ENCODE results near the gene HSF5. TPM values are rescaled to one million over a fixed set of nuclear protein-coding genes. Genes with fewer than 3 reads are reported as not detected.

HSF5 gene
- total and polyA plus RNA-seq, 2 of the 13 experiments (the other 11 are each of a cell fraction or from before 2014, with no cell fraction given): not detected

DNA sequence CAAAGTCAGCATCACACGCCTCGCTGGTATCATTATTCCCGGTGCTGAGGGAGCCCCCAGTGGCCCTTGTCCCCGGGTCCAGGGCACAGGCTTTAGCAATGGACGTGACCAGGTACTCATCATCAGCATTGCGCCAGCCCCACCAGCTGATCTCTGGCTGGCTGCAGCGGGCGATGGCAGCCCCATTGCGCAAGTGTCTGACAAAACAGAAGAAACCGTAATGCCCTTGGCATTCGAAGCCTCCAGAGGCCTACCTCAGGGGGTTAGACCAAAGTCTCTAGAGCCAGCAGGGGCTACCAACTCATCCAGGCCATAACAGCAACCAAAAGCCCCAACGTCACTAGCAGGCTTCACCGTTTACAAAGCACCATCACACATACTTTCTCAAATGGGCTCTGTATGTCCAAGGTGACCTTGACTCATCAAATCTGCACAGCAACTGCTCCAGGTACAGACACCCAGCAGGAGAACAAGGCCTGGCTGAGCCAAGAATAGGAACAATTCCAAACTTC, 19.0 kb upstream of the HSF5 start (continued):
- TF ChIP-seq ZBTB49 (CRISPR knock-in tag; IDR thresholded peaks at IDR 0.05; ENCODE audit: borderline replicate concordance) (no peak), AGO2 (optimal IDR thresholded peaks at IDR 0.05; ENCODE audit: low read depth, low read length) (peak; percentile 18), ZMYM4 (CRISPR knock-in tag; IDR thresholded peaks at IDR 0.05) (peak; percentile 34; the same call in 1 of the 2 replicates), BHLHE40 (IDR thresholded peaks at IDR 0.05; ENCODE audit: low read length) (no peak), TEAD2 (CRISPR knock-in tag; IDR thresholded peaks at IDR 0.05) (no peak), GTF3A (CRISPR knock-in tag; conservative IDR thresholded peaks at IDR 0.05) (no peak), SOX6 (IDR thresholded peaks at IDR 0.05) (no peak), SOX6 (CRISPR knock-in tag; IDR thresholded peaks at IDR 0.05) (no peak), ZNF407 (CRISPR knock-in tag; IDR thresholded peaks at IDR 0.05; ENCODE audit: not compliant biosample characterization) (no peak), EP300 (IDR thresholded peaks at IDR 0.05; ENCODE audit: low read depth in 2 of 2, low read length in 2 of 2) (peak in 1 of 2 experiments; percentile 39; a peak in 1 of 4 replicates), EP300 (CRISPR knock-in tag; IDR thresholded peaks at IDR 0.05; ENCODE audit: borderline replicate concordance) (0 out of 2 replicates have a peak, but pooled peaks have one; percentile 14), RXRB (CRISPR knock-in tag; IDR thresholded peaks at IDR 0.05; ENCODE audit: borderline replicate concordance) (no peak), ESRRA (CRISPR knock-in tag; IDR thresholded peaks at IDR 0.05; ENCODE audit: low read depth) (peak; percentile 64; the same call in 1 of the 2 replicates), FOSL2 (CRISPR knock-in tag; IDR thresholded peaks at IDR 0.05) (peak; percentile 23; the same call in 1 of the 2 replicates), NR2F6 (IDR thresholded peaks at IDR 0.05) (no peak), NR2F6 (CRISPR knock-in tag; IDR thresholded peaks at IDR 0.05) (no peak), WIZ (CRISPR knock-in tag; IDR thresholded peaks at IDR 0.05) (no peak), TAF15 (IDR thresholded peaks at IDR 0.05; ENCODE audit: low read depth, low read length, poor library complexity, severe bottlenecking) (no peak), NCOA5 (CRISPR knock-in tag; IDR thresholded peaks at IDR 0.05) (no peak), ZNF547 (CRISPR knock-in tag; IDR thresholded peaks at IDR 0.05) (no peak), ZEB1 (IDR thresholded peaks at IDR 0.05; ENCODE audit: insufficient replicate concordance, low read depth) (no peak)

All from HepG2 (cell line).